DND-41 (cell line): Measurements from ENCODE around the gene ILRUN.

Source experiments
- CTCF ChIP-seq: IDR thresholded peaks from 2 replicates; pipeline ENCODE4 v1.5.1; 2012; ENCODE audit warnings: borderline replicate concordance, low read length, moderate library complexity, mild to moderate bottlenecking; ENCODE audit not compliant: poor library complexity, severe bottlenecking; ENCODE audit errors: extremely low read depth
- EZH2 ChIP-seq: IDR thresholded peaks from 3 replicates; pipeline ENCODE4 v1.6.1; 2012; ENCODE audit warnings: borderline replicate concordance, low read depth, mild to moderate bottlenecking, moderate library complexity, low read length, inconsistent platforms; ENCODE audit not compliant: severe bottlenecking

- TF ChIP-seq CTCF (no peak), EZH2 (no peak)
These were observed 47.8 kb downstream of the ILRUN start for GRCh38 chr6:34648806-34649205.
